ENCODE data around the gene ASPSCR1. TPM values are rescaled to one million over a fixed set of nuclear protein-coding genes. Genes with fewer than 3 reads are reported as not detected.

Gene ASPSCR1
- total and polyA plus RNA-seq, 9 of the 15 experiments (the other 6 are each of a cell fraction or from before 2014, with no cell fraction given): 0.90 to 36.9 (median 11.6) TPM

GRCh38 chr17:82019690-82020571, 42.5 kb downstream of the ASPSCR1 start:
- FAIRE-seq: peak; percentile 63
- BruUV-seq (replicated peaks): no TSS peak
- intact Hi-C loops (cut with micrococcal nuclease): loop anchor here (5.0 kb wide), 1 partner anchor 43 kb away; the partner anchor contains the start of gene ASPSCR1
- peak overlapping the region in 1 of 2 experiments; percentile 95; a peak in 2 of 4 replicates for H3K9ac ChIP-seq (ENCODE audit: insufficient read depth in 1 of 2, low read depth in 2 of 2, low read length in 2 of 2)
- 56% methylated on average over 19 of the region's 34 CpGs for WGBS (ENCODE audit: insufficient coverage, low coverage, missing lambda C conversion rate)
- ATAC-seq: peak; percentile 16
- H3K9me1 ChIP-seq (ENCODE audit: control insufficient read depth, insufficient read depth, low read length): no peaks in the 10 kb centered on the region
- no peak overlapping the region for H2AFZ ChIP-seq (ENCODE audit: low read depth, low read length)
- in situ Hi-C loops (cut with MboI): no loop called here
- no peak overlapping the region for H3K27ac ChIP-seq (ENCODE audit: extremely low read depth, low read depth, low read length)
- peaks cover 36% of the 10 kb centered on the region for H3K79me2 ChIP-seq (ENCODE audit: control insufficient read depth, insufficient read depth, low read length)
- H3K4me2 ChIP-seq (ENCODE audit: insufficient read depth, low read length): peak overlapping the region; percentile 4; the same call in 1 of the 2 replicates
- CTCF ChIA-PET (ENCODE audit: low intra/inter-chr PET ratio): interaction anchor here (1.4 to 6.6 kb wide), 2 partner anchors 60 to 286 kb away, joined by 3 to 103 read pairs; partner anchors contain the start of gene NOTUM
- no peaks in the 10 kb centered on the region for H3K27me3 ChIP-seq (ENCODE audit: control insufficient read depth in 2 of 2, insufficient read depth in 2 of 2, low read length in 2 of 2)
- peaks cover 30% of the 10 kb centered on the region; the same call in 1 of the 3 replicates for H3K36me3 ChIP-seq (ENCODE audit: control insufficient read depth, insufficient read depth, low read length)
- peak; percentile 66 to 81 (median 73) for DNase-seq (ENCODE audit: extremely low read depth in 1 of 4, low spot score in 3 of 4)
- H4K20me1 ChIP-seq (replicated peaks; ENCODE audit: control insufficient read depth, insufficient read depth, low read length): peaks cover 17% of the 10 kb centered on the region
- no peak overlapping the region for H3K4me3 ChIP-seq
- POLR2A ChIA-PET: interaction anchor here (0.5 to 5.0 kb wide), 6 partner anchors 15 to 404 kb away, joined by 3 to 51 read pairs (median 3); partner anchors contain the start of gene DCXR
- peaks cover 14 to 93% of the 10 kb centered on the region in 2 experiments for H3K4me1 ChIP-seq (replicated peaks in 1 of 2; ENCODE audit: control insufficient read depth in 2 of 2, insufficient read depth in 2 of 2, low read length in 2 of 2)
- H3K9me3 ChIP-seq (replicated peaks; ENCODE audit: control insufficient read depth, insufficient read depth, low read depth, low read length): no peaks in the 10 kb centered on the region
- TF ChIP-seq E2F3 (CRISPR knock-in tag; IDR thresholded peaks at IDR 0.05) (no peak), PBX2 (CRISPR knock-in tag; IDR thresholded peaks at IDR 0.05; ENCODE audit: low read depth) (no peak), PBX2 (tag; conservative IDR thresholded peaks at IDR 0.05; ENCODE audit: low read depth) (no peak), XRCC5 (IDR thresholded peaks at IDR 0.05; ENCODE audit: low read depth, low read length) (peak; percentile 73; the same call in 1 of the 2 replicates), ZNF696 (CRISPR knock-in tag; conservative IDR thresholded peaks at IDR 0.05) (no peak), MAFF (IDR thresholded peaks at IDR 0.05; ENCODE audit: low read length) (no peak), ZNF583 (CRISPR knock-in tag; IDR thresholded peaks at IDR 0.05) (no peak), GTF2A2 (tag; IDR thresholded peaks at IDR 0.05) (no peak), TAL1 (IDR thresholded peaks at IDR 0.05) (no peak), MAFK (IDR thresholded peaks at IDR 0.05; ENCODE audit: low read length) (no peak), GABPB2 (CRISPR knock-in tag; conservative IDR thresholded peaks at IDR 0.05) (no peak), BMI1 (IDR thresholded peaks at IDR 0.05; ENCODE audit: low read length) (no peak), ZNF263 (CRISPR knock-in tag; IDR thresholded peaks at IDR 0.05; ENCODE audit: borderline replicate concordance) (no peak), MYBL2 (IDR thresholded peaks at IDR 0.05; ENCODE audit: low read depth) (no peak), MYBL2 (CRISPR knock-in tag; IDR thresholded peaks at IDR 0.05; ENCODE audit: borderline replicate concordance) (no peak), SFPQ (IDR thresholded peaks at IDR 0.05; ENCODE audit: low read depth, low read length) (no peak), FOS (IDR thresholded peaks at IDR 0.05; ENCODE audit: extremely low read depth, insufficient read length) (no peak), ZBTB7A (IDR thresholded peaks at IDR 0.05; ENCODE audit: borderline replicate concordance, control insufficient read depth, low read depth, low read length) (peak; percentile 65; the same call in 1 of the 2 replicates), GTF2F1 (IDR thresholded peaks at IDR 0.05; ENCODE audit: low read depth, low read length) (no peak)

Measured in K562 (cell line).